ENCODE data around the gene RFT1.

Gene RFT1

DNA sequence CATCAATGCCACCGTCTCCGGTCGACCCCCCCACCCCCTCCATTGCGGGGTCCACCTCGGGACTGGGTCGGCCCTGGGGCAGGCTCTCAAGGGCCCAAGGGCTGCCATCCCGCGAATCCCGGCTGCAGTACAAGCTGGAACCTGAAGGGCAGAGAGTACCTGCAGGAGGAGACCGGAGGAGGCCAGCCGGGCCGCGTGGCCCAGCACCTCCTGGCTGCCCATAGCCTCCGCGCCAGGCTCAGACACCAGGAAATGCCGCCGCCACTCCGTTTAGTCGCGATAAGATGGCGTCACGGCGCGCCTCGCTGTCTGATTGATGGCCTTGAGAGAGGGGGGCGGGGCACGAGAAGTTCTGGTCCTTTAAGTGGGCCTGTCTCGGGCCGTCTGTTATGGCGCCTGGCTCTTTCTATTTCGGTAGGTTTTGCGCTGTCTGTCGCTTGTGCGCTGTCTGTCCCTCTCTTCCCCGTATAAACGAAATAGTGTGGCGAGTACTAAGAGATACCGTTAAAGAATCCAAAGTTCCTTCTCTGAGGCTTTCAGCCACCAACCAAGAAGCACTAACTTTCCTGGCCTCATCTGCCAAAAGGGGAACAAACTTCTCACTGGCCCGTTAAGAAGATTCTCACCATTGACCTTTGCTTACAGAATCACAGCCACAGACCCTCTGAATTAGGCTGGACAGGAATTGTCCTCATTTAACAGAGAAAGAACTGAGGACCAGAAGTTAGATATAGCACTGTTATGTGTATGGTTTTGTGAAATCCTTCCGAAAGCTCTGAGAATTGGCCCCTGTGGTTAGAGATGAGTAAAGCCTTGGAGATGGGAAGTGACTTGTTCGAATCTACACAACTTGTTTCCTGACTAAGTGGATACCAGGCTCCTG, at the start of gene RFT1:
Gene RFT1 (minus strand): TSS at position 257 of the 883 bp plus-strand sequence. CDS start 35 bp downstream, at position 222.
- DNase-seq (ENCODE audit: low read depth, low spot score), result peak; percentile 97

DNA sequence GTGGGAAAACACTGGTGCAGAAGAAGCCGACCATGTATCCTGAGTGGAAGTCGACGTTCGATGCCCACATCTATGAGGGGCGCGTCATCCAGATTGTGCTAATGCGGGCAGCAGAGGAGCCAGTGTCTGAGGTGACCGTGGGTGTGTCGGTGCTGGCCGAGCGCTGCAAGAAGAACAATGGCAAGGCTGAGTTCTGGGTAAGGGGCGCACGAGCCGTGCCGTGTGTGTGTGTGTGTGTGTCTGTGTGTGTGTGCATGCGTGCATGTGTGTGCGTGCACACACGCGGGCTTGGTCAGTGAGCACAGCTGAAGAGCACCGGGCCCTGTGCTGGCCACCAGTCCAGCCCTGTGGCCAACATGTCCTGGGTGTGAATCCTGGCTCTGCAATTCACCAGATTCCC, 49.3 kb upstream of the RFT1 start:
- no peak for DNase-seq (ENCODE audit: low read depth, low spot score)

DNA sequence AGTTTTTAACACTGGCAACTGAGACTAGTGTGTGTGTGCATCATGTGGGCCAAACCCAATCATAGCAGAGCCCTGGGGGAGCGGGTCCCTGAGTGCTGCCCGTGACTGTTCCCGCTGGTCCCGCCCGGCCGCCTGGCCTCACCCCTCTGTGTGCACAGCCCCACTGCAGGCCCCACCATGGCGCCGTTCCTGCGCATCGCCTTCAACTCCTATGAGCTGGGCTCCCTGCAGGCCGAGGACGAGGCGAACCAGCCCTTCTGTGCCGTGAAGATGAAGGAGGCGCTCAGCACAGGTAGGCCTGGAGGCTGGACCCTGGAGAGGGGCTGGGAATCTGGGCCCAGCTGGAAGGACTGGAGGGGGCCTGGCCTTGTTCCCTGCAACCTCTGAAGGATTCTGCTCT, 48.0 kb upstream of the RFT1 start:
- no peak for DNase-seq (ENCODE audit: low read depth, low spot score)

- no peak for DNase-seq (ENCODE audit: low read depth, low spot score)
Measured at GRCh38 chr3:53175613-53176540, 45.6 kb upstream of the RFT1 start.

DNA sequence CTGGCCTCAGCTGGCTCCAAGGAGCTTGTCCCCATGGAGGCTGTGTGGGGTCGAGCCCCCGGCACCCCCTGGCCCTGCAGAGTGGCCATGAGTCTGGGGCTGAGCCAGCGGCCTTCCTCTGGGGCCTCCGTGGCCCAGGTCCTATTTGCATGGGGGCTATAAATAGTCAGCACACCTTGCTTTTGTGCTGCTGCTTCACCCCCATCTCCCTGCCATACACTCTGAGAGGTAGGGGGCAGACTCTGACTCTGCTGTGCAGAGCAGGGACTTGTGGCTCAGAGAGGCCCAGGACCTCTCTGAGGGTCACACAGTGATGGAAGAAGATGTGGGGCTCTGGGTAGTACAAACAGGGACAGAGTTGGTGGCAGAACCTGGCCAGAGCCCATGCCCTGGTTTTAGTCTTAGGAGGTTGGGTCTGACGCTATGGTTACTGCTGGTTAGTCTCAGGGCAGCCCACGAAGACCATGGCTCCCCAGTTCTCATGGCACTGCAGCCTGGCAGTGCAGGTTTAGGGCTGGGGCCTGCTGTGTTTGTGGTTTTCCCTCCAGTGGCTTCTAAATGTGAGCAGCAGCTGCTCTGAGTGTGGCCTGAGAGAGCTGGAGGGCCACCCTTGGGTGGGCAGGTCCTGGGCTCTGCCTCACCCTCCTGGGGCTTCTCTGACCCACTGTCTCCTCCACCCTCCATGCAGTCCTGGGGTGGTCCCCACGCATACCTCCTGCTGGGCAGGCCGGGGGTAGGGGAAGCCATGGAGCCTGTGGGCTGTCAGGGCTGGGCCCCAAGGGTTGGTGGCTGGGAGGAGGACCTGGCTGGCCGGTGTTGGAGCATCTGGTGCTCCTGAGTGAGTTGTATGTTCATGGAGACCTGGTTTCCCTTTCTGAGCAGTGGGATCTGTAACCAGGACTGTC, 44.4 kb upstream of the RFT1 start:
- DNase-seq (ENCODE audit: low read depth, low spot score), result no peak

- no peak for DNase-seq (ENCODE audit: low read depth, low spot score)
Measured at GRCh38 chr3:53173107-53173506, 42.9 kb upstream of the RFT1 start.

- no peak for DNase-seq (ENCODE audit: low read depth, low spot score)
Measured at GRCh38 chr3:53171827-53172505, 41.7 kb upstream of the RFT1 start.

- no peak for DNase-seq (ENCODE audit: low read depth, low spot score)
Measured at GRCh38 chr3:53171064-53171418, 40.8 kb upstream of the RFT1 start.

DNA sequence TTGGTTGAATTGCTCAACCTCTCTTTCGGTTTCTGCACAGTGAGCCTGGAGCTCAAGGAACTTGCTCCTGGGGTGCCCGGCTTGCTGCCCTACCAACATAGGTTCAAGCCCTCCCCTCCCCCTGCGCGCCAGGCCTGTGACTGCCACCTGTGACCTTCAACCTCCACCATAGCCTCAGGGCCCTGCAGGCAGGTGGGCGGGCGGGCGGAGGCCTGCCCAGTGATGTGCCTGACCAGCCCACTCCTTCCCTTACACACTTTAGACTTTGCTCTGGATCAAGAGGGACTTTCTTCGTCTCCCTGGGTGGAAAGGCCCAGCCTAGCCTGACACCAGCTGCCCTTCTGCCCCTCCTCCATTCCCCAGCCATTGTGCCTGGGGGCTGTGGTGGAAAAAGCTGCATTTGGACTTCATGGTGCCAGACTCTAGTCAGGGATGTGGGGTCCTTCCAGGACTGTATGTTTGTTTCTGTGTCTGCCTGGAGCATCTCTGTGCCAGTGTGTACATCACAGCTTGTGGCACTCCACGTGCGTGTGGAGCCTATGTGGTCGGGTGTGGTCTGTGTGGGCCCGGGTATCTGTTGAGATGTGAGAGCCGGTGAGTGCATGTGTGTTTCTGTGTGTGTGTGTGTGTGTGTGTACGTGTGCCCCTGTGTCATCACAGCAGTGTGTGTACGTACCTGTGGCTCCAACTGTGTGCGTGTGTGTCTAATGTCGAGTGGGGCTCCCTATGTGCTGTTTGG, 40.3 kb upstream of the RFT1 start:
- DNase-seq (ENCODE audit: low read depth, low spot score), result no peak

DNA sequence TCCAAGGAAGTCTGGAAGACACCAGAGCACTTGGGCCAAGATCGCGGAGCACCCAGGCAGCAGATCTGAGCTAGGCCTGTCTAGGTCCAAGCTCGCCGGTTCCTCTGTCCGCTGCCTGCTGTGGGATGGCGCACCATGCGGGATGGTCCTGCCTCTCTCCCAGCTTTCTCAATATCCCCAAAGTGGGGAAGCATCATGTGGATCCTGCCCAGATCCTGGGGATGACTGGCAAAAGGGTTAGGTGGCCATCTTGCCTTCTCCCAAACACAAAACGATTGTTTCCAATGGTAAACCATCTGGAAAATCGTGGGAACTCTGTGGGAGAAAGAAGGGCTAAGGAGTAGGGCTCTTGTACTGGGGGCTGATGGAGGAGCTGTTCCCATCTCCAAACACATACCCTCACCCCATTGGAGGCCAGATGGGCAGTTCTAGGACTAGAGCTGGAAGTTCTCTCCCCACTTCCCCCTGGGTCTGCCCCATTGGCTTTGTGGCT, 39.6 kb upstream of the RFT1 start:
- peak; percentile 32 for DNase-seq (ENCODE audit: low read depth, low spot score)

- peak; percentile 85 for DNase-seq (ENCODE audit: low read depth, low spot score)
Measured at GRCh38 chr3:53169045-53169831, 39.0 kb upstream of the RFT1 start.

DNA sequence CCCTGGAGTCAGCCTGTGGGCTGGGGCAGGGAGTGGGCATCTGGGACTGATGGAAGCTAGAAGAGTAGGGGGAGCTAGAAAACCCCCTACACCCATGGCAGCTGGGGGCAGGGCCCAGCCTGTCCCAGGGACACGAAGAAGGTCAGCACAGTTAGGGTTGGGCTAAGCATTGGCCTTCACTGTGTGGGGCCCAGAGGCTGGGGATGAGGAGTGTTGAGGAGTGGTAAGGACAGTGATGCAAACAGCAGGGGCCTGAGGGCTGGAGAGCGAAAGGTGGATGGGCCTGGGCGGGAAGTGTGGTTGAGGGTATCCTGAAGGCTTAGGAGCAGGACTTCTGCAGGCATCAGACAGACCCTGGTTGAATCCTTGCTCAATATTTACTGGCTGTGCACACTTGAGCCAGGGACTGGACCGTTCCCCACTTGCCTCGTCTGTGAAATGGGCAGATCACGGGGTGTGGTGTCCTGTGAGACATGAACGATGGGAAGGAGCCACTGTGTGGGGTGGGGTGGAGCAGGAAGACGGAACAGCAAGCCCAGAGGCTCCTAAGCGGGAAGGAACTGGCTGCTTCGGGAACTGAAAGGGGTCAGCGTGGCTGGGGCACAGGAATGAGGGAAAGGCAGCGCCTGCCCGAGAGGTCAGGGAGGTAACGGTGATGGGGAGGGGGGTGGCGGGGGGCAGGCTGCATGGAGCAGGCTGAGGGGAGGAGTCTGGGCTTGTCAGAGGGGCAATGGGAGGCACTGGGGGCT, 38.1 kb upstream of the RFT1 start:
- peak; percentile 61 for DNase-seq (ENCODE audit: low read depth, low spot score)

- DNase-seq (ENCODE audit: low read depth, low spot score), result peak; percentile 57
Measured at GRCh38 chr3:53167418-53168174, 37.4 kb upstream of the RFT1 start.

DNA sequence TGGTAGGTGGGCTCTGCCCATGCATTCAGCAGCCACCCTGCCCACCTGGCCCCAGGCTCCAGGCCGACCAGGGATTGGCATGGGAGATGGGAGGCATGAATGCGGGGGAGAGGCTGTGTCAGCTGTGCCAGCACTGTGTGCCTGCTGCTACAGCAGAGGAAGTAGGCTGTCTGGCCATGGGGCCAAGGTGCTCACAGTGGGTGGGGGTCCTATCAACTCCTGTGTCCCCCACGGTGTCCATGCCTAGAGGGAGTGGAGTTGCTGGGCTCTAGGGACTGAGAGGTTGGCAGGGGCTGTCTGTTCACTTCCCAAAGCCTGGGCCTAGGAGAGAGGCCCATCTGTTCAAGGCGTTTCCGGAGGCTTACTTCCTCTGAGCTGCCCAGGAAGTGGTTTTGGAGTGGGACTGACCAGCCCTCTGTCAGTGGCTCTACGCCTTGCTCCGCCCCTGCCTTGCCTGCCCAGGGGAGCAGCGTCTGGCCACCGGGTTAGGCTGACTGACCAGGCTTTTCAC, 36.6 kb upstream of the RFT1 start:
- DNase-seq (ENCODE audit: low read depth, low spot score), result no peak

- no peak for DNase-seq (ENCODE audit: low read depth, low spot score)
Measured at GRCh38 chr3:53166206-53166605, 36.0 kb upstream of the RFT1 start.

GRCh38 chr3:53164911-53165310, 34.7 kb upstream of the RFT1 start:
- DNase-seq (ENCODE audit: low read depth, low spot score), result peak; percentile 57

Data from ELF-1 (cell line).